Muscle layer of colon (tissue), 2 donors: ENCODE data around the gene DRGX.

Source experiments
- H3K27ac ChIP-seq: one replicate; pipeline ENCODE4 v1.7.0; 2013; ENCODE audit warnings: low read depth, mild to moderate bottlenecking, low read length, moderate library complexity
- H3K27me3 ChIP-seq, 2 donors: one replicate each; pipeline ENCODE4 v1.7.0; 2013; ENCODE audit warnings: low read length in 2 of 2, mild to moderate bottlenecking in 2 of 2; ENCODE audit not compliant: insufficient read depth in 2 of 2, control insufficient read depth in 1 of 2
- H3K36me3 ChIP-seq: one replicate; pipeline ENCODE4 v1.7.0; 2013; ENCODE audit warnings: mild to moderate bottlenecking, low read length; ENCODE audit not compliant: insufficient read depth
- H3K4me1 ChIP-seq: one replicate; pipeline ENCODE4 v1.7.0; 2013; ENCODE audit warnings: mild to moderate bottlenecking, low read length; ENCODE audit not compliant: insufficient read depth
- H3K4me3 ChIP-seq, 2 donors: one replicate each; pipeline ENCODE4 v1.7.0; 2013; ENCODE audit warnings: low read length in 2 of 2, low read depth in 1 of 2, mild to moderate bottlenecking in 1 of 2, moderate library complexity in 1 of 2
- H3K9ac ChIP-seq: one replicate; pipeline ENCODE4 v1.7.0; 2013; ENCODE audit warnings: low read length
- H3K9me3 ChIP-seq: one replicate; pipeline ENCODE4 v1.7.0; 2013; ENCODE audit warnings: mild to moderate bottlenecking, low read length
- donor health status: abdominal sarcoma.
- donor health status: Adenocarcinoma of cecum.

DRGX gene

DNA sequence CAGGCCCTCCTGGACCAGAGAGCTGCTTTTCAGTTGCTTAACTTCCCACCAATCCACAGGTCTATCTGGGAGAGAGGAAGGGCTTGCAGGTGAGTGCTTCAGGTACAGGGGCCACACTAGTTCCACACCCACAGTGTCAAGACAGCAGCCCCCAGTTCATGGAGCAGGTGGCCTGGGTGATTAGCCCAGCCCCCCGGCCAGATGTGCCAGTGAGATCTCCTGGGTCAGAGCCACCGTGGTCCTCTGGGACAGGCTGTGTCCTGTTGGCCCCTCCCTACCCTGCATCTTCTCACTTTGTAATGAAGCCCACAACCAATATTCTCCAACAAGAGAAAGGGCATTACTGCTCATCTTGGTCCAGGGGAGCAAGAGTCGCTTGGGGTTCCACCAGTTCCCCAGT lies 30.6 kb downstream of the DRGX start:
- Histone ChIP-seq H3K27ac (no peak overlapping the region), H3K4me3 (no peak overlapping the region), H3K9ac (no peak overlapping the region), H3K36me3 (no peaks in the 10 kb centered on the region), H3K4me1 (peaks cover 6% of the 10 kb centered on the region), H3K9me3 (no peaks in the 10 kb centered on the region), H3K27me3 (no peaks in the 10 kb centered on the region)

DNA sequence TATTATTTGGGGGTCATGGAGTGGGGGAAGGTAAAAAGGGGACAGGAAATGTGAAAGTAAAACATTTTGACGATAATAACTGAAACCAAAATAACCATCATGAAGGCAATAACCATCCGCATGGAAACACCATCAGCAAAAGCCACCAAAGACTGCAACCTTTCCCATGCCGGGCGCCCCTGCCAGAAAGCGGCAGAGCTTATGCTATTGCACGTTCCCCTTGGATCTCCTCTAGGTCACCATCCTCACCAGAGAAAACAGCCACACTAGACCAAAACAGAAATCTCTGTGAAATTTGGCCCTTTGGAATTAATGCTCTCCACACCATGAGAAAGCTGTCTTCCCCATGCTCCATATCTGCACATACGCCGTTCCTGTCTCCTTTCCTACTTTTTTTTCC lies 31.1 kb downstream of the DRGX start:
- Histone ChIP-seq H3K9ac (no peak overlapping the region), H3K4me1 (peaks cover 11% of the 10 kb centered on the region), H3K27ac (no peak overlapping the region)

DNA sequence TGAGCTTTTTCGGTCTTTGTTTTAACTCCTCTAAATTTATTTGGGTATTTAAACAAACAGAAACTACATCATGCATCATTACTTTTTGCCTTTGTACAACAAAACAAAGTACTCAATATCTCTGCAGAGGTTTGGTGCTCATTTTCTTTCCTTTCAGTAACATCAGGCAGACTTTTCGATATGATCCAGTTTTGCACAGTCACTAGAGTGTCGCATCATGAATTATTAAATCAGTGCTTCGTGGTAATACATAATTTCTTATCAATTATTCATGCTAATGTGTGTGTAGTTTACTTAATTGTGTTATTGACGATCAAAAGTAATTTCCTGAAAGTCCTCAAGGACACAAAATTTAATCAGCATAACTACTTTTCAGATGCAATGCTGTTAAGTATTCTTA lies 31.8 kb downstream of the DRGX start:
- Histone ChIP-seq H3K36me3 (no peaks in the 10 kb centered on the region), H3K4me3 (no peak overlapping the region), H3K27me3 (no peaks in the 10 kb centered on the region), H3K9ac (no peak overlapping the region), H3K27ac (no peak overlapping the region), H3K4me1 (peaks cover 12% of the 10 kb centered on the region), H3K9me3 (no peaks in the 10 kb centered on the region)

More for the DNA sequence above, 31.1 kb downstream of the DRGX start:
- Histone ChIP-seq H3K9me3 (no peaks in the 10 kb centered on the region), H3K4me3 (no peak overlapping the region), H3K36me3 (no peaks in the 10 kb centered on the region), H3K27me3 (no peaks in the 10 kb centered on the region)

GRCh38 chr10:49363309-49364031 lies 32.4 kb downstream of the DRGX start:
- Histone ChIP-seq H3K9ac (no peak overlapping the region), H3K4me3 (no peak overlapping the region)

GRCh38 chr10:49362596-49363260 lies 33.2 kb downstream of the DRGX start:
- H3K27ac ChIP-seq: no peak overlapping the region
- no peaks in the 10 kb centered on the region for H3K9me3 ChIP-seq
- H3K9ac ChIP-seq: no peak overlapping the region
- no peak overlapping the region for H3K4me3 ChIP-seq
- no peaks in the 10 kb centered on the region for H3K27me3 ChIP-seq
- H3K36me3 ChIP-seq: no peaks in the 10 kb centered on the region
- H3K4me1 ChIP-seq: peaks cover 12% of the 10 kb centered on the region

More at GRCh38 chr10:49363309-49364031, 32.4 kb downstream of the DRGX start:
- H3K27me3 ChIP-seq: no peaks in the 10 kb centered on the region
- no peaks in the 10 kb centered on the region for H3K36me3 ChIP-seq
- H3K9me3 ChIP-seq: no peaks in the 10 kb centered on the region
- peaks cover 12% of the 10 kb centered on the region for H3K4me1 ChIP-seq
- H3K27ac ChIP-seq: no peak overlapping the region

DNA sequence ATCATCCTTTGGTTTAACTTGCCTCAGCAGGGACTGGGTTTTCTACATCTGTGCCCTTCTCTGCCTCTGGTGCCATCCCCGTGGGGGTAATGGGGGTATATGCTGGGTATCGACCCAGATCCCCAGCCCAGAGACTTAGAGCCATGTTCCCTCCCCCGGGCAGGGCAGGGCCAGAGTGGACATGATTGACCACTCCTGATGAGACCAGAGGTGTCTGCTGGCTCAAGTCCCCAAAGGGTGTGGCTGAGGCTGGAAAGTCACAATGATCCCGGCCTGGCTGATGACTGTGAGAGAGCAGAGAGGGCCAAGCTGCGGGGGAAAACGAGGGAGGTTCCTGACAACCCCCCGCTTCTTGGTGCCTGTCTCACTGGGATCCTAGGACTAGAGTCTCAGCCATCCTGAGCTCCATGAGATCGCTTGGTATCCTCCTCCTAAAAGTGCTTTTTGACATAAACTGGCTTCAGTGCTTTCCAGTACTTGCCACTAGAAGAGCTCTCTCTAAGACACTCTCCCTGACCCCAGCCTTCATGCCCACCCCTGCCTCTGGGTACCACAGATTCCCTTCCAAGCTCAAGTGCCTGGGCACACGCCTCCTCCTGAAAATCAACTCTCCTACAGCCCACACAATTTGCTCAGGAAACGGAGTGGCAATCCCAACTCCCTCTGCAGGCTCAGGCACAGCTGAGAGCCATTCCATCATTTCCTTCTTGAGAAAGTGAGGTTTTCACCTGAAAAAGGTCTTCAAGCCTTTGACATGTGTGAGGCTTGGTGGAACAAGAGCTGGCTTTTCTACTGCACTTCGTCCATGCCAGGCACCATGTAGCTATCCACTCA lies 33.9 kb downstream of the DRGX start:
- Histone ChIP-seq H3K4me1 (peaks cover 12% of the 10 kb centered on the region), H3K27me3 (no peaks in the 10 kb centered on the region), H3K4me3 (no peak overlapping the region), H3K36me3 (no peaks in the 10 kb centered on the region), H3K9me3 (no peaks in the 10 kb centered on the region), H3K9ac (no peak overlapping the region), H3K27ac (no peak overlapping the region)

DNA sequence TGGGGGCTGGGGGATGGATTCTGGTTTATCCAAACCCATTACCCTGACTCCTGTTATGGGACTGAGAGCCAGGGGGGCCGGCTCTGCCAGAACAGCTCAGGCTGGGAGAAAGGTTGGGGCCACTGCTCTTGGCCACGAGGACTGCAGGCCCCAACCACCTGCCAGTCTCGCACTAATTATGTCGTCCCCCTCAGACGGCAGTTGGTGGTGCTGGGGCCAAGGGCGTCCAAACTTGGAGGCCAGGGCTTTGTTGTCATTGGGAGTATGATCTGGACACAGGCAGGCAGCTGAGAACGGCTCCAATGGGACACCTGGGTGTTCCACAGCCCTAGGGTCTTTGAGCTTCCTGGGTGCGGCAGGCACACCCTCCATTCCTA lies 34.7 kb downstream of the DRGX start:
- Histone ChIP-seq H3K27ac (no peak overlapping the region), H3K9ac (no peak overlapping the region)

GRCh38 chr10:49360271-49361177 lies 35.4 kb downstream of the DRGX start:
- no peaks in the 10 kb centered on the region for H3K9me3 ChIP-seq
- H3K4me1 ChIP-seq: peaks cover 12% of the 10 kb centered on the region
- no peak overlapping the region for H3K9ac ChIP-seq
- H3K27ac ChIP-seq: no peak overlapping the region
- no peaks in the 10 kb centered on the region for H3K27me3 ChIP-seq
- no peaks in the 10 kb centered on the region for H3K36me3 ChIP-seq
- H3K4me3 ChIP-seq: no peak overlapping the region

More for the DNA sequence above, 34.7 kb downstream of the DRGX start:
- Histone ChIP-seq H3K4me3 (no peak overlapping the region), H3K27me3 (no peaks in the 10 kb centered on the region), H3K4me1 (peaks cover 12% of the 10 kb centered on the region), H3K36me3 (no peaks in the 10 kb centered on the region), H3K9me3 (no peaks in the 10 kb centered on the region)

- H3K27ac ChIP-seq: no peak overlapping the region
- no peaks in the 10 kb centered on the region for H3K9me3 ChIP-seq
- H3K4me1 ChIP-seq: peaks cover 12% of the 10 kb centered on the region
- no peaks in the 10 kb centered on the region for H3K27me3 ChIP-seq
- no peak overlapping the region for H3K9ac ChIP-seq
- no peaks in the 10 kb centered on the region for H3K36me3 ChIP-seq
- H3K4me3 ChIP-seq: no peak overlapping the region
Measured at GRCh38 chr10:49359349-49360270, 36.3 kb downstream of the DRGX start.

GRCh38 chr10:49357910-49358309 lies 38.0 kb downstream of the DRGX start:
- Histone ChIP-seq H3K27me3 (no peaks in the 10 kb centered on the region), H3K9me3 (no peaks in the 10 kb centered on the region), H3K4me3 (no peak overlapping the region), H3K9ac (no peak overlapping the region), H3K36me3 (no peaks in the 10 kb centered on the region), H3K27ac (no peak overlapping the region), H3K4me1 (peaks cover 12% of the 10 kb centered on the region)
